Mesenchymal stem cell (in vitro differentiated cells and primary cell): ENCODE results near the gene UGT1A9.

Source experiments
- DNase-seq: peaks from one replicate; pipeline ENCODE4 v3.0.0-alpha.2; 2013
- H2AFZ ChIP-seq: one replicate; pipeline ENCODE4 v1.6.1; 2013; ENCODE audit warnings: low read depth, mild to moderate bottlenecking, control low read depth, inconsistent platforms, low read length, moderate library complexity
- H2AK5ac ChIP-seq: 2 replicates; pipeline ENCODE4 v1.6.1; 2013; ENCODE audit warnings: low read length, moderate library complexity, mild to moderate bottlenecking, inconsistent platforms; ENCODE audit not compliant: severe bottlenecking
- H2BK120ac ChIP-seq: one replicate; pipeline ENCODE4 v1.6.1; 2013; ENCODE audit warnings: low read depth, mild to moderate bottlenecking, inconsistent platforms, low read length, moderate library complexity
- H2BK12ac ChIP-seq, 2 experiments: one replicate each; pipeline ENCODE4 v1.6.1; 2013; ENCODE audit warnings: inconsistent platforms in 2 of 2, low read length in 2 of 2, mild to moderate bottlenecking in 2 of 2, moderate library complexity in 2 of 2, control low read depth in 1 of 2
- H2BK15ac ChIP-seq: one replicate; pipeline ENCODE4 v1.6.1; 2013; ENCODE audit warnings: mild to moderate bottlenecking, low read depth, inconsistent platforms; ENCODE audit not compliant: poor library complexity, severe bottlenecking
- H2BK5ac ChIP-seq: 2 replicates; pipeline ENCODE4 v1.6.1; 2013; ENCODE audit warnings: low read depth, mild to moderate bottlenecking, low read length, control low read depth, inconsistent platforms; ENCODE audit not compliant: poor library complexity, severe bottlenecking
- H3K14ac ChIP-seq, 2 experiments: one replicate each; pipeline ENCODE4 v1.6.1; 2013; ENCODE audit warnings: inconsistent platforms in 2 of 2, low read length in 2 of 2, control low read depth in 1 of 2, mild to moderate bottlenecking in 1 of 2, moderate library complexity in 1 of 2
- H3K18ac ChIP-seq, 2 experiments: one replicate each; pipeline ENCODE4 v1.6.1; 2013; ENCODE audit warnings: inconsistent platforms in 2 of 2, low read length in 2 of 2, control low read depth in 1 of 2, low read depth in 1 of 2, mild to moderate bottlenecking in 1 of 2
- H3K23ac ChIP-seq, 2 experiments: one replicate each; pipeline ENCODE4 v1.6.1; 2013; ENCODE audit warnings: inconsistent platforms in 2 of 2, low read length in 2 of 2, mild to moderate bottlenecking in 2 of 2, moderate library complexity in 2 of 2, control low read depth in 1 of 2
- H3K27ac ChIP-seq: 2 replicates; pipeline ENCODE4 v1.5.1; 2013; ENCODE audit warnings: mild to moderate bottlenecking, moderate library complexity, low read length, control low read depth, inconsistent platforms; ENCODE audit not compliant: poor library complexity, severe bottlenecking
- H3K27me3 ChIP-seq, 2 experiments: 2 replicates each; pipeline versions ENCODE4 v1.6.1 to v1.7.0; 2013; ENCODE audit warnings: low read length in 2 of 2, mild to moderate bottlenecking in 2 of 2, moderate library complexity in 2 of 2, control low read depth in 1 of 2, inconsistent platforms in 1 of 2; ENCODE audit not compliant: control insufficient read depth in 1 of 2, insufficient read depth in 1 of 2
- H3K36me3 ChIP-seq, 2 experiments: 2 replicates each; pipeline versions ENCODE4 v1.6.1 to v1.7.0; 2013; ENCODE audit warnings: low read length in 2 of 2, control low read depth in 1 of 2, inconsistent platforms in 1 of 2, low read depth in 1 of 2, mild to moderate bottlenecking in 1 of 2; ENCODE audit not compliant: insufficient read depth in 2 of 2, control insufficient read depth in 1 of 2
- H3K4ac ChIP-seq, 2 experiments: one replicate each; pipeline ENCODE4 v1.6.1; 2013; ENCODE audit warnings: inconsistent platforms in 2 of 2, low read length in 2 of 2, mild to moderate bottlenecking in 2 of 2, moderate library complexity in 2 of 2, control low read depth in 1 of 2, low read depth in 1 of 2
- H3K4me1 ChIP-seq: 2 replicates; pipeline ENCODE4 v1.6.1; 2013; ENCODE audit warnings: low read depth, low read length, control low read depth; ENCODE audit not compliant: control insufficient read depth, insufficient read depth
- H3K4me2 ChIP-seq: 2 replicates; pipeline ENCODE4 v1.6.1; 2013; ENCODE audit warnings: low read length, mild to moderate bottlenecking, inconsistent platforms; ENCODE audit not compliant: poor library complexity, severe bottlenecking
- H3K4me3 ChIP-seq, 2 experiments: 2 replicates each; pipeline versions ENCODE4 v1.5.1 to v1.7.0; 2013; ENCODE audit warnings: low read length in 2 of 2, mild to moderate bottlenecking in 2 of 2, control low read depth in 1 of 2, low read depth in 1 of 2; ENCODE audit not compliant: insufficient read depth in 1 of 2
- H3K79me1 ChIP-seq: replicated peaks from 2 replicates; pipeline ENCODE4 v1.6.1; 2013; ENCODE audit warnings: mild to moderate bottlenecking, control low read depth, low read length, inconsistent platforms; ENCODE audit not compliant: poor library complexity, severe bottlenecking
- H3K9ac ChIP-seq: 2 replicates; pipeline ENCODE4 v1.7.0; 2013; ENCODE audit warnings: mild to moderate bottlenecking, low read length, moderate library complexity
- H3K9me3 ChIP-seq: 2 replicates; pipeline ENCODE4 v1.7.0; 2013; ENCODE audit warnings: mild to moderate bottlenecking, low read length; ENCODE audit not compliant: control insufficient read depth
- H4K8ac ChIP-seq: one replicate; pipeline ENCODE4 v1.6.1; 2013; ENCODE audit warnings: inconsistent platforms, mild to moderate bottlenecking, low read length, moderate library complexity
- H4K91ac ChIP-seq: one replicate; pipeline ENCODE4 v1.6.1; 2013; ENCODE audit warnings: mild to moderate bottlenecking, low read length, inconsistent platforms
- WGBS: methylation state at CpG from one replicate; pipeline ENCODE4 v1.1.7; 2013; ENCODE audit warnings: mixed read lengths; 5-methylcytosine and 5-hydroxymethylcytosine counted together

UGT1A9 gene

GRCh38 chr2:233656443-233656842 is 15.3 kb upstream of the UGT1A9 start:
- peaks cover 2 to 5% of the 10 kb centered on the region in 2 experiments for H3K27me3 ChIP-seq
- H3K27ac ChIP-seq: no peak overlapping the region
- H3K36me3 ChIP-seq: no peaks in the 10 kb centered on the region
- H3K4me3 ChIP-seq: no peak overlapping the region
- no peak overlapping the region for H2BK12ac ChIP-seq
- 82% methylated on average over 10 of the region's 10 CpGs for WGBS
- no peaks in the 10 kb centered on the region for H3K9me3 ChIP-seq
- H2BK120ac ChIP-seq: no peak overlapping the region
- H2AK5ac ChIP-seq: no peak overlapping the region
- no peak overlapping the region for H4K8ac ChIP-seq
- H4K91ac ChIP-seq: no peak overlapping the region
- no peak overlapping the region for H2BK15ac ChIP-seq
- H3K14ac ChIP-seq: no peak overlapping the region
- no peak overlapping the region for H3K23ac ChIP-seq
- H3K4me1 ChIP-seq: no peaks in the 10 kb centered on the region
- no peak overlapping the region for H3K9ac ChIP-seq
- H2BK5ac ChIP-seq: no peak overlapping the region
- H3K4ac ChIP-seq: no peak overlapping the region
- no peak overlapping the region for H2AFZ ChIP-seq
- H3K18ac ChIP-seq: no peak overlapping the region
- no peak overlapping the region for H3K4me2 ChIP-seq
- H3K79me1 ChIP-seq: no peaks in the 10 kb centered on the region
- no peak for DNase-seq

GRCh38 chr2:233658610-233659009 is 13.1 kb upstream of the UGT1A9 start:
- no peak overlapping the region for H3K4me2 ChIP-seq
- no peak overlapping the region for H3K14ac ChIP-seq
- no peak overlapping the region for H2BK12ac ChIP-seq
- no peak overlapping the region for H4K8ac ChIP-seq
- no peak overlapping the region for H3K27ac ChIP-seq
- H3K9me3 ChIP-seq: no peaks in the 10 kb centered on the region
- no peaks in the 10 kb centered on the region for H3K4me1 ChIP-seq
- no peak for DNase-seq
- no peak overlapping the region for H2BK15ac ChIP-seq
- H3K36me3 ChIP-seq: no peaks in the 10 kb centered on the region
- H2AFZ ChIP-seq: no peak overlapping the region
- no peak overlapping the region for H3K9ac ChIP-seq
- no peak overlapping the region for H2BK5ac ChIP-seq
- no peak overlapping the region for H4K91ac ChIP-seq
- no peak overlapping the region for H3K4me3 ChIP-seq
- H2BK120ac ChIP-seq: no peak overlapping the region
- no peaks in the 10 kb centered on the region for H3K79me1 ChIP-seq
- H3K27me3 ChIP-seq: peaks cover 2 to 5% of the 10 kb centered on the region in 2 experiments
- H2AK5ac ChIP-seq: no peak overlapping the region
- H3K23ac ChIP-seq: no peak overlapping the region
- H3K4ac ChIP-seq: no peak overlapping the region
- no peak overlapping the region for H3K18ac ChIP-seq

- Histone ChIP-seq H3K23ac (no peak overlapping the region), H2AK5ac (no peak overlapping the region), H3K79me1 (no peaks in the 10 kb centered on the region), H3K14ac (no peak overlapping the region), H3K27ac (no peak overlapping the region), H2BK120ac (no peak overlapping the region), H4K91ac (no peak overlapping the region), H2BK12ac (no peak overlapping the region), H3K4ac (no peak overlapping the region), H3K27me3 (no peaks in the 10 kb centered on the region), H3K4me1 (no peaks in the 10 kb centered on the region), H4K8ac (no peak overlapping the region), H3K36me3 (no peaks in the 10 kb centered on the region), H2BK15ac (no peak overlapping the region), H3K4me2 (no peak overlapping the region), H3K9ac (no peak overlapping the region), H3K9me3 (peaks cover 3% of the 10 kb centered on the region), H2BK5ac (no peak overlapping the region), H3K4me3 (no peak overlapping the region), H2AFZ (no peak overlapping the region), H3K18ac (no peak overlapping the region)
- WGBS: 14% methylated on average over 1 of the region's 1 CpG
- no peak for DNase-seq
These were observed 7.8 kb upstream of the UGT1A9 start for GRCh38 chr2:233663911-233664310.

- DNase-seq: no peak
- H4K91ac ChIP-seq: no peak overlapping the region
- 92% methylated on average over 3 of the region's 4 CpGs for WGBS
These were observed 3.0 kb upstream of the UGT1A9 start for GRCh38 chr2:233668605-233669260.

More at GRCh38 chr2:233668605-233669260, 3.0 kb upstream of the UGT1A9 start:
- no peaks in the 10 kb centered on the region for H3K36me3 ChIP-seq
- H3K27me3 ChIP-seq: no peaks in the 10 kb centered on the region
- H2BK5ac ChIP-seq: no peak overlapping the region
- H3K18ac ChIP-seq: no peak overlapping the region
- no peak overlapping the region for H3K4me3 ChIP-seq
- no peak overlapping the region for H2AFZ ChIP-seq
- H2BK120ac ChIP-seq: no peak overlapping the region
- H3K9ac ChIP-seq: no peak overlapping the region
- no peak overlapping the region for H3K14ac ChIP-seq
- no peak overlapping the region for H3K23ac ChIP-seq
- H2BK15ac ChIP-seq: no peak overlapping the region
- H3K4me2 ChIP-seq: no peak overlapping the region
- H2BK12ac ChIP-seq: no peak overlapping the region
- H3K4me1 ChIP-seq: no peaks in the 10 kb centered on the region
- no peaks in the 10 kb centered on the region for H3K79me1 ChIP-seq
- no peak overlapping the region for H3K4ac ChIP-seq
- H3K9me3 ChIP-seq: peaks cover 3% of the 10 kb centered on the region
- H2AK5ac ChIP-seq: no peak overlapping the region
- H3K27ac ChIP-seq: no peak overlapping the region
- H4K8ac ChIP-seq: no peak overlapping the region
